ENCODE measurements around the gene PCLO. TPM values are rescaled to one million over a fixed set of nuclear protein-coding genes. Genes with fewer than 3 reads are reported as not detected.

The PCLO gene
- total and polyA plus RNA-seq, 5 donors from 2014 or later: not detected

DNA sequence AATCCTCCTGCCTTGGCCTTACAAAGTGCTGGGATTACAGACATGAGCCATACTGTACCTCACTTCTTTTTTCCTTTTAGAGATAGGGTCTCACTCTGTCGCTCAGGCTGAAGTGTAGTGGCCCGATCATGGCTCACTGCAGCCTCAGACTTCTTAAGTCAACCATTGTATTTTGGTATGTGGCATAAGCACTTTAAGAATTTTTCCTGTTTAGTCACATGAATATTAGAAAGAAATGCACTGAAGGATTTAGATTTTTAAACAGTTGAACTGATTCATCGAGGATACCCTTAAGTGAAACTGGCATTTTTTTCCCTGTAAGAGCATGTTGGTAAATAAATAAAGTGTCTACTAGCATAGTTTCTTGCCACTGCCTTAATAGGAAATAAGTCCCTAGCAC is 399.8 kb downstream of the PCLO start:
- no peaks in the 10 kb centered on the region for H3K27me3 ChIP-seq (ENCODE audit: control insufficient read depth, insufficient read depth, low read length)
- no peak overlapping the region for H3K4me3 Mint-ChIP-seq
- H3K4me1 Mint-ChIP-seq: no peaks in the 10 kb centered on the region
- no peaks in the 10 kb centered on the region for H3K36me3 ChIP-seq (ENCODE audit: control insufficient read depth, insufficient read depth, low read length)
- H3K4me3 ChIP-seq (ENCODE audit: low read depth, low read length): no peak overlapping the region
- no peaks in the 10 kb centered on the region for H3K4me1 ChIP-seq (ENCODE audit: control insufficient read depth, insufficient read depth, low read length, poor library complexity, severe bottlenecking)
- no peak for ATAC-seq (ENCODE audit: low read depth in 2 of 2)
- H3K27ac ChIP-seq (ENCODE audit: insufficient read depth, low read length, poor library complexity, severe bottlenecking): no peak overlapping the region
- peaks cover 2 to 13% (median 7%) of the 10 kb centered on the region in 7 donors for H3K9me3 Mint-ChIP-seq
- H3K9me3 ChIP-seq (ENCODE audit: control insufficient read depth in 2 of 2, low read length in 2 of 2): no peaks in the 10 kb centered on the region
- H3K36me3 Mint-ChIP-seq: no peaks in the 10 kb centered on the region
- H3K27me3 Mint-ChIP-seq: no peaks in the 10 kb centered on the region
- H3K27ac Mint-ChIP-seq: no peak overlapping the region
- DNase-seq: no peak

DNA sequence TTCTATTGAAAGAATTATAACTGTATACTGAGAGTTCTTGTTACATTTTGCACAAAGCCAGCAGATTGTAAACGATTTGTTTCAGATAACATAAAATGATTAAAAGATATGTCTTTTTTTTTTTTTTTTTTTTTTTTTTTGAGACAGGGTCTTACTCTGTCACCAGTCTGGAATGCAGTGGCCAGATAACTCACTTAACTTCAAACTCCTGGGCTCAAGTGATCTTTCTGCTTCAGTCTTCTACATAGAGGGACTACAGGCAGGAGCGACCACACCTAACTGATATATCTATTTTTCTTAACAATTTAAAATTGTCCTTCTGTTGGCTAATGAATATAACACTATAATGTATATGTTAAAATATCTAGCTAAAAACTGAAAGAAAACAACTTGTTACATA is 401.9 kb downstream of the PCLO start:
- Mint-ChIP-seq H3K4me3 (no peak overlapping the region), H3K4me1 (no peaks in the 10 kb centered on the region), H3K36me3 (no peaks in the 10 kb centered on the region), H3K9me3 (peaks cover 1 to 16% (median 7%) of the 10 kb centered on the region in 7 donors), H3K27me3 (no peaks in the 10 kb centered on the region), H3K27ac (no peak overlapping the region)
- Histone ChIP-seq H3K27ac (ENCODE audit: insufficient read depth, low read length, poor library complexity, severe bottlenecking) (no peak overlapping the region), H3K36me3 (ENCODE audit: control insufficient read depth, insufficient read depth, low read length) (no peaks in the 10 kb centered on the region), H3K9me3 (ENCODE audit: control insufficient read depth in 2 of 2, low read length in 2 of 2) (no peaks in the 10 kb centered on the region), H3K4me1 (ENCODE audit: control insufficient read depth, insufficient read depth, low read length, poor library complexity, severe bottlenecking) (no peaks in the 10 kb centered on the region), H3K27me3 (ENCODE audit: control insufficient read depth, insufficient read depth, low read length) (no peaks in the 10 kb centered on the region), H3K4me3 (ENCODE audit: low read depth, low read length) (no peak overlapping the region)
- no peak for DNase-seq
- no peak for ATAC-seq (ENCODE audit: low read depth in 2 of 2)

DNA sequence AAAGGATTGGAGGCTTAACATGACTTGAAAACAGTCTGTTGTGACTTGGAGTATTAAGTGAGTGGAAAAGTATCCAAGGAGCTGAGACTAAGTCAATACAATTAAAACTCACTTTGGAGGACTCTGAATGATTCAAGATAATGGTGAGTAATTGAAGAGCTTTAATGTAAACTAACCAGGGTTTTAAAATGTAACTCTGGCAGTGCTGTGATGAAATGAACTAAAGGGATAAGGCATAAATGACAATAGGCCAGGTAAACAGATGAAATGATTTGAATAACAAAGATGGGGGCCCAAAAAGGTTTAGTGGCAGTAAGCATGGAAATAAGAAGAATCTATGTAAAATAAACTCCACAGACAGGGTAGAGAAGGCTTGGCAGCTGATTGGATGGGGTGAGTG is 402.6 kb downstream of the PCLO start:
- no peak for ATAC-seq (ENCODE audit: low read depth in 2 of 2)
- no peak overlapping the region for H3K27ac Mint-ChIP-seq
- H3K4me1 ChIP-seq (ENCODE audit: control insufficient read depth, insufficient read depth, low read length, poor library complexity, severe bottlenecking): no peaks in the 10 kb centered on the region
- peaks cover 1 to 16% (median 7%) of the 10 kb centered on the region in 7 donors for H3K9me3 Mint-ChIP-seq
- no peak overlapping the region for H3K4me3 Mint-ChIP-seq
- no peaks in the 10 kb centered on the region for H3K27me3 Mint-ChIP-seq
- H3K4me3 ChIP-seq (ENCODE audit: low read depth, low read length): no peak overlapping the region
- no peaks in the 10 kb centered on the region for H3K9me3 ChIP-seq (ENCODE audit: control insufficient read depth in 2 of 2, low read length in 2 of 2)
- DNase-seq: no peak
- no peaks in the 10 kb centered on the region for H3K36me3 ChIP-seq (ENCODE audit: control insufficient read depth, insufficient read depth, low read length)
- no peaks in the 10 kb centered on the region for H3K27me3 ChIP-seq (ENCODE audit: control insufficient read depth, insufficient read depth, low read length)
- H3K4me1 Mint-ChIP-seq: no peaks in the 10 kb centered on the region
- no peaks in the 10 kb centered on the region for H3K36me3 Mint-ChIP-seq
- no peak overlapping the region for H3K27ac ChIP-seq (ENCODE audit: insufficient read depth, low read length, poor library complexity, severe bottlenecking)

DNA sequence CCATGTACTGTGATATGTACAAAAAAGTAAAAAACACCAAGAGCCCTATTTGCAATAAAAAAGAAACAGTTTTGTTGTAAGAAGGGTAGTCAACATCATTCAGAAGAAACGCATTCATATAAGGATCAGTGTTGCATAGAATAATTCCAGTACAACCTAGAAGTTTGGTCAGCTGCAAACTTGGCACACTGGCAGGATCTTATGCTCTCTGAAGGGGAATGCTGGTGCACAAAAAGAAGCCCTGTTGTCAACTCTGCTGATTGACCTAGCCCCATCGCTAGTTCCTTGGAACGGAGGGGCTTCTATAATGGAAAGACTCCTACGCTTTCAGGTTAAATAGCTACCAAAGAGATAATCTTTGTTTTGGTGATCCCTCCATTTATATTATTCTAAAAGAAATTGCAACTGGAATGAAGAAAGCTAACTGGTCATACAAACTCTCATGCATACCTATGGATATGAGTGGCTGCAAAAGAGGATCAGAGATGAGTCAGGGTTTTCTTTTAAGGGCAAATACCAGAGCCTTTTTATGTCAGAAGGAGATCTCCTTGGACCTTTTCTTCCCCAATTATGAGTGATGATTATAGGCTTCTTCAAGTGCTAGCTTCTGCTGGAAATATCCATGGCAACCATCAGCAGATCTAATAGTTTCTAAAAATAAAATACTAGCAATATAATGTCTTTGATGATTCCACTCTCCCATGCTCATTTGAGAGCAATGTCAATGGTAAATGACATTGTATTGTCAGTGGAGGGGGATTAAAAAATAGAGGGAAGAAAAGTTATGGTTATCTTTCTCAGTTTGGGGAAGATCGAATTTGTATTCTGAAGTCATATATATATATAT is 406.8 kb downstream of the PCLO start:
- Mint-ChIP-seq H3K4me3 (no peak overlapping the region), H3K4me1 (no peaks in the 10 kb centered on the region), H3K9me3 (peaks cover 1 to 16% (median 7%) of the 10 kb centered on the region in 7 donors), H3K36me3 (no peaks in the 10 kb centered on the region), H3K27ac (no peak overlapping the region), H3K27me3 (no peaks in the 10 kb centered on the region)
- Histone ChIP-seq H3K27ac (ENCODE audit: insufficient read depth, low read length, poor library complexity, severe bottlenecking) (no peak overlapping the region), H3K36me3 (ENCODE audit: control insufficient read depth, insufficient read depth, low read length) (no peaks in the 10 kb centered on the region), H3K4me1 (ENCODE audit: control insufficient read depth, insufficient read depth, low read length, poor library complexity, severe bottlenecking) (no peaks in the 10 kb centered on the region), H3K9me3 (ENCODE audit: control insufficient read depth in 2 of 2, low read length in 2 of 2) (no peaks in the 10 kb centered on the region), H3K27me3 (ENCODE audit: control insufficient read depth, insufficient read depth, low read length) (no peaks in the 10 kb centered on the region), H3K4me3 (ENCODE audit: low read depth, low read length) (no peak overlapping the region)
- DNase-seq: no peak
- no peak for ATAC-seq (ENCODE audit: low read depth in 2 of 2)

DNA sequence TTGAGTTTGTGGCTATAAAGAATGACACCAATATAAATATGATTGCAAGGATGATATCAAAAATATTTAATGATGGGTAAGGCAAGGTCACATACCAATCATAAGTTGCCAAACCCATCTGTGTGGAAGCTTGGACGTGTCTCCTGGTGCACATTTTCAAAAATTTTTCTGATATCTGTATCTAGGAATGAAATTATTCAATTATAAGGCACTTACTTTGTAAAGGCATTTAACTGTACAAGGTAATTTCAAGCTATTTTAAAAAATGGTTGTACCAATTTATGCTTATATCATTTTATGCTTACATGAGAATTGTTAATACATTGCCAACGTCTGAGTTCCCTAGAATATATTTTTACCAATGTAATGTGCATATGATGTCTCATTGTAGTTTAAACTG is 412.7 kb downstream of the PCLO start:
- no peaks in the 10 kb centered on the region for H3K9me3 ChIP-seq (ENCODE audit: control insufficient read depth in 2 of 2, low read length in 2 of 2)
- Mint-ChIP-seq H3K36me3 (no peaks in the 10 kb centered on the region), H3K27ac (no peak overlapping the region), H3K27me3 (no peaks in the 10 kb centered on the region), H3K9me3 (peaks cover 0 to 12% (median 3%) of the 10 kb centered on the region in 7 donors), H3K4me1 (no peaks in the 10 kb centered on the region), H3K4me3 (no peak overlapping the region)
- H3K4me3 ChIP-seq (ENCODE audit: low read depth, low read length): no peak overlapping the region
- no peaks in the 10 kb centered on the region for H3K36me3 ChIP-seq (ENCODE audit: control insufficient read depth, insufficient read depth, low read length)
- no peaks in the 10 kb centered on the region for H3K4me1 ChIP-seq (ENCODE audit: control insufficient read depth, insufficient read depth, low read length, poor library complexity, severe bottlenecking)
- no peak for DNase-seq
- ATAC-seq (ENCODE audit: low read depth in 2 of 2): no peak
- no peak overlapping the region for H3K27ac ChIP-seq (ENCODE audit: insufficient read depth, low read length, poor library complexity, severe bottlenecking)
- no peaks in the 10 kb centered on the region for H3K27me3 ChIP-seq (ENCODE audit: control insufficient read depth, insufficient read depth, low read length)

DNA sequence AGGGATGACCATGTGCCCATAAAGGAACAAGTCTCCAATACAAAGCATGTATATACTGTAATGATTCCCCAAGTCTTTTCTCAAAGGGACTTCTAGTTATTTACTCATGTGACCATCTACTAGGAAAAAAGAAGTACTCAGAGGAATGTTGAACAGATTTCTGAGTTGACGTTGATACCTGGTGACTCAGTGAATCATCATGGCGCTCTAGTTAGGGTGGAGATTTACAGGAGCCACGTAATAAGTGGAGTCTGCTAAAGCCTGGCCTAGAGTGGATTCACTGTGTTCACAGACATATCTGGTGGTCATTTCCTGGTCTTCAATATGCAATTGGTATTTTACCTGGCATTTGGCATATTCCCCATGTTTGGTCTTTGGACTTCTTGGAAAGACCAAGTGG is 416.9 kb downstream of the PCLO start:
- Histone ChIP-seq H3K4me3 (ENCODE audit: low read depth, low read length) (no peak overlapping the region), H3K4me1 (ENCODE audit: control insufficient read depth, insufficient read depth, low read length, poor library complexity, severe bottlenecking) (no peaks in the 10 kb centered on the region), H3K27me3 (ENCODE audit: control insufficient read depth, insufficient read depth, low read length) (no peaks in the 10 kb centered on the region), H3K9me3 (ENCODE audit: control insufficient read depth in 2 of 2, low read length in 2 of 2) (no peaks in the 10 kb centered on the region), H3K36me3 (ENCODE audit: control insufficient read depth, insufficient read depth, low read length) (no peaks in the 10 kb centered on the region), H3K27ac (ENCODE audit: insufficient read depth, low read length, poor library complexity, severe bottlenecking) (no peak overlapping the region)
- ATAC-seq (ENCODE audit: low read depth in 2 of 2) (no peak), DNase-seq (no peak)
- peaks cover 1 to 12% (median 4%) of the 10 kb centered on the region in 7 donors for H3K9me3 Mint-ChIP-seq
- H3K27ac Mint-ChIP-seq: no peak overlapping the region
- H3K4me3 Mint-ChIP-seq: no peak overlapping the region
- H3K27me3 Mint-ChIP-seq: no peaks in the 10 kb centered on the region
- no peaks in the 10 kb centered on the region for H3K36me3 Mint-ChIP-seq
- H3K4me1 Mint-ChIP-seq: no peaks in the 10 kb centered on the region

DNA sequence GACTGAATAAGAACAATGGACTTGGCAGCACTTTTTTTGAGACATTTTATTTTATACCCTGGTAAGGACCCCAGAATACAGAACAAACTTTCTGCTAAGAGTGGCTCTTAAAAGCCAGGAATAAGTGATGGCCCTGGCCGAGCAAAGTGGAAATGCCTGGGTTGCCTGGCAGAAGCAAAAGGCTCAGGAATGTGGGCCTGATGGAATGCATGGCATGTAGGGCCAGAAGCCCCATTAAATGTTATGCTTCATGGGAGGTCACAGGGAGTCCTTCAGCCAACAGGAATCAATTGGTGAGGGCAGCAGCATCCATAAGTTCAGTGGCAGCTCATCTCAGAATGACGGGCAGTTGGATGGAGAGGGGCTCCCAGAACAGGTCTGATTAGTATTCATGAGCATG is 417.6 kb downstream of the PCLO start:
- DNase-seq (no peak), ATAC-seq (ENCODE audit: low read depth in 2 of 2) (no peak)
- Histone ChIP-seq H3K9me3 (ENCODE audit: control insufficient read depth in 2 of 2, low read length in 2 of 2) (no peaks in the 10 kb centered on the region), H3K4me3 (ENCODE audit: low read depth, low read length) (no peak overlapping the region), H3K27me3 (ENCODE audit: control insufficient read depth, insufficient read depth, low read length) (no peaks in the 10 kb centered on the region), H3K4me1 (ENCODE audit: control insufficient read depth, insufficient read depth, low read length, poor library complexity, severe bottlenecking) (no peaks in the 10 kb centered on the region), H3K27ac (ENCODE audit: insufficient read depth, low read length, poor library complexity, severe bottlenecking) (no peak overlapping the region), H3K36me3 (ENCODE audit: control insufficient read depth, insufficient read depth, low read length) (no peaks in the 10 kb centered on the region)
- Mint-ChIP-seq H3K36me3 (no peaks in the 10 kb centered on the region), H3K4me1 (no peaks in the 10 kb centered on the region), H3K27ac (no peak overlapping the region), H3K9me3 (peaks cover 1 to 12% (median 4%) of the 10 kb centered on the region in 7 donors), H3K27me3 (no peaks in the 10 kb centered on the region), H3K4me3 (no peak overlapping the region)

DNA sequence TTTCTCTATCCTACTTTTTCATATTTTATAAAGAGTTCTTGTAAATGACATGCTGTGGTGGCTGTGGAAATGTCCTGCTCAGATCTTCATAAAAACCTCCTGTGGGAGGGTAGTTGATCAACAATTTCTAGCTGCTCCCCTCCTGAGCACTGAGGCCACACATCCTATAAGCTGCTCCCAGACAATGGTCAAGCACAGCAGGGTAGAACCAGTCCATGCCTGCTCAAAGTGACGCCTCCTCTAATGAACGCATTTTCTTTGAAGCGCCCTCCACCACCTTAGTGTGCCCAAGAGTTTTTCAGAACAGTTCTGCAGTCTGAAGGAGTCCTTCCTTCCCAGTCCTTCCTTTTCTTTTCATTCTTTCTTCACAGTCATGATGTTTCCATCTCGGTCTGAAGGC is 420.5 kb downstream of the PCLO start:
- no peaks in the 10 kb centered on the region for H3K4me1 ChIP-seq (ENCODE audit: control insufficient read depth, insufficient read depth, low read length, poor library complexity, severe bottlenecking)
- no peak for DNase-seq
- H3K9me3 ChIP-seq (ENCODE audit: control insufficient read depth in 2 of 2, low read length in 2 of 2): no peaks in the 10 kb centered on the region
- no peak overlapping the region for H3K4me3 ChIP-seq (ENCODE audit: low read depth, low read length)
- no peak for ATAC-seq (ENCODE audit: low read depth in 2 of 2)
- H3K27me3 ChIP-seq (ENCODE audit: control insufficient read depth, insufficient read depth, low read length): no peaks in the 10 kb centered on the region
- H3K4me3 Mint-ChIP-seq: no peak overlapping the region
- H3K27ac Mint-ChIP-seq: no peak overlapping the region
- H3K36me3 ChIP-seq (ENCODE audit: control insufficient read depth, insufficient read depth, low read length): no peaks in the 10 kb centered on the region
- H3K9me3 Mint-ChIP-seq: peaks cover 1 to 6% (median 3%) of the 10 kb centered on the region in 7 donors
- H3K27me3 Mint-ChIP-seq: no peaks in the 10 kb centered on the region
- no peaks in the 10 kb centered on the region for H3K36me3 Mint-ChIP-seq
- H3K27ac ChIP-seq (ENCODE audit: insufficient read depth, low read length, poor library complexity, severe bottlenecking): no peak overlapping the region
- H3K4me1 Mint-ChIP-seq: no peaks in the 10 kb centered on the region
